Activated CD4-positive, alpha-beta T cell treated with anti-CD3 and anti-CD28 coated beads for 48 hours (primary cell): Measurements from ENCODE around the gene KCTD12.

Experiments used
- DNase-seq: peaks from one replicate; pipeline ENCODE4 v3.0.0-alpha.2; 2020

KCTD12 gene

GRCh38 chr13:76886005-76886291, 257 bp downstream of the KCTD12 start:
- no peak for DNase-seq

- DNase-seq, result peak; percentile 65
Measured at GRCh38 chr13:76885203-76886004, 801 bp downstream of the KCTD12 start.

- no peak for DNase-seq
Measured at GRCh38 chr13:76884907-76885202, 1.4 kb downstream of the KCTD12 start.

- DNase-seq, result peak; percentile 44
Measured at GRCh38 chr13:76884186-76884906, 1.9 kb downstream of the KCTD12 start.

- DNase-seq, result no peak
Measured at GRCh38 chr13:76883236-76883635, 3.0 kb downstream of the KCTD12 start.

- no peak for DNase-seq
Measured at GRCh38 chr13:76882431-76882830, 3.8 kb downstream of the KCTD12 start.

GRCh38 chr13:76879883-76880270, 6.3 kb downstream of the KCTD12 start:
- DNase-seq, result no peak

- DNase-seq, result peak; percentile 72
Measured at GRCh38 chr13:76879203-76879882, 6.9 kb downstream of the KCTD12 start.

GRCh38 chr13:76878043-76878442, 8.2 kb downstream of the KCTD12 start:
- no peak for DNase-seq

GRCh38 chr13:76875271-76875815, 10.9 kb downstream of the KCTD12 start:
- no peak for DNase-seq

GRCh38 chr13:76874479-76874878, 11.7 kb downstream of the KCTD12 start:
- no peak for DNase-seq

GRCh38 chr13:76873445-76873844, 12.8 kb downstream of the KCTD12 start:
- no peak for DNase-seq

GRCh38 chr13:76872675-76873074, 13.5 kb downstream of the KCTD12 start:
- DNase-seq, result no peak

GRCh38 chr13:76871432-76871831, 14.8 kb downstream of the KCTD12 start:
- no peak for DNase-seq

GRCh38 chr13:76868371-76868770, 17.8 kb downstream of the KCTD12 start:
- DNase-seq, result no peak

- no peak for DNase-seq
Measured at GRCh38 chr13:76865996-76866503, 20.2 kb downstream of the KCTD12 start.

GRCh38 chr13:76865109-76865508, 21.1 kb downstream of the KCTD12 start:
- DNase-seq, result no peak

GRCh38 chr13:76864259-76864658, 21.9 kb downstream of the KCTD12 start:
- DNase-seq, result no peak

GRCh38 chr13:76863022-76863421, 23.2 kb downstream of the KCTD12 start:
- no peak for DNase-seq

GRCh38 chr13:76861859-76862258, 24.3 kb downstream of the KCTD12 start:
- no peak for DNase-seq

GRCh38 chr13:76860706-76861105, 25.5 kb downstream of the KCTD12 start:
- DNase-seq, result no peak

- no peak for DNase-seq
Measured at GRCh38 chr13:76854894-76855293, 31.3 kb downstream of the KCTD12 start.

GRCh38 chr13:76853921-76854608, 32.1 kb downstream of the KCTD12 start:
- DNase-seq, result no peak
